CD4-positive, alpha-beta T cell (primary cell): ENCODE data around the gene RNF223. TPM values are rescaled to one million over a fixed set of nuclear protein-coding genes. Genes with fewer than 3 reads are reported as not detected.

Experiments
- ATAC-seq: fragments of 200-7000 bp; cut with Tn5 transposase; one replicate; pipeline ENCODE4 v1.10.0; 2022; ENCODE audit warnings: mild to moderate bottlenecking; ENCODE audit not compliant: poor library complexity
- CTCF ChIA-PET: fragments of 350-600 bp; sonication (Branson Sonifier 250); formaldehyde crosslinking; loops from one replicate; lab custom pipeline; 2021; ENCODE audit warnings: antibody characterized with exemption, inconsistent platforms; lab: Charles Lee
- POLR2A ChIA-PET: fragments of 350-600 bp; sonication (Branson Sonifier 250); formaldehyde crosslinking; loops from one replicate; lab custom pipeline; 2021; ENCODE audit warnings: antibody characterized with exemption, inconsistent platforms; lab: Charles Lee
- DNase-seq, 14 experiments: peaks; one replicate each; pipeline ENCODE4 v3.0.0-alpha.2; 2013 to 2020; ENCODE audit warnings: mixed read lengths in 2 of 14
- H3K27ac ChIP-seq, 2 donors: one replicate each; pipeline versions ENCODE4 v1.5.1 to v1.7.0; 2013; ENCODE audit warnings: low read length in 2 of 2, low read depth in 1 of 2, mild to moderate bottlenecking in 1 of 2
- H3K27me3 ChIP-seq, 2 experiments: 1 replicate in 1 of 2; 2 replicates in 1 of 2; pipeline versions ENCODE4 v1.6.1 to v1.7.0; 2013; ENCODE audit warnings: low read length in 2 of 2, control low read depth in 1 of 2, mild to moderate bottlenecking in 1 of 2, moderate library complexity in 1 of 2; ENCODE audit not compliant: insufficient read depth in 2 of 2, control insufficient read depth in 1 of 2
- H3K36me3 ChIP-seq: one replicate; pipeline ENCODE4 v1.6.1; 2013; ENCODE audit warnings: low read length, control low read depth; ENCODE audit not compliant: insufficient read depth
- H3K4me1 ChIP-seq: one replicate; pipeline ENCODE4 v1.6.1; 2013; ENCODE audit warnings: low read length, control low read depth; ENCODE audit not compliant: insufficient read depth
- H3K4me3 ChIP-seq: one replicate; pipeline ENCODE4 v1.5.1; 2013; ENCODE audit warnings: mild to moderate bottlenecking, low read length, moderate library complexity
- H3K9me3 ChIP-seq, 2 experiments: 1 replicate in 1 of 2; 2 replicates in 1 of 2; pipeline versions ENCODE4 v1.6.1 to v1.7.0; 2013; ENCODE audit warnings: low read length in 2 of 2, mild to moderate bottlenecking in 2 of 2, control low read depth in 1 of 2, moderate library complexity in 1 of 2; ENCODE audit not compliant: control insufficient read depth in 1 of 2, insufficient read depth in 1 of 2
- H3K27ac Mint-ChIP-seq: one replicate; pipeline ENCODE4 v1.8.0; 2020; ENCODE audit warnings: mixed read lengths
- H3K27me3 Mint-ChIP-seq: one replicate; pipeline ENCODE4 v1.8.0; 2021; ENCODE audit warnings: mixed read lengths
- H3K36me3 Mint-ChIP-seq: one replicate; pipeline ENCODE4 v1.8.0; 2021; ENCODE audit warnings: low read depth, mixed read lengths
- H3K4me1 Mint-ChIP-seq: one replicate; pipeline ENCODE4 v1.8.0; 2021; ENCODE audit warnings: low read depth, mixed read lengths
- H3K4me3 Mint-ChIP-seq: one replicate; pipeline ENCODE4 v1.8.0; 2020; ENCODE audit warnings: mild to moderate bottlenecking, mixed read lengths
- H3K9me3 Mint-ChIP-seq: one replicate; pipeline ENCODE4 v1.8.0; 2020; ENCODE audit warnings: mixed read lengths
- intact Hi-C, 2 experiments: fragments of 100-400 bp; cut with DNase I in 1 of 2; cut with micrococcal nuclease in 1 of 2; formaldehyde crosslinking; loops; one replicate each; pipeline versions ENCODE4 v1.15.1 to v1.9.0; 2023 to 2025; cut with DNase I, micrococcal nuclease
- total RNA-seq, 174 experiments: library from RNA in 2 of 174; stranded (reverse) in 2 of 174; gene quantifications; one replicate each; pipeline ENCODE4 v1.2.3 and lab custom pipeline; 2021 to 2026
- TF ChIP-seq, protein P1 (sequence below): fragments of 200-600 bp; IDR thresholded peaks from one replicate; pipeline ENCODE4 v1.8.0; 2022; ENCODE audit warnings: antibody characterized with exemption, mild to moderate bottlenecking

RNF223 gene
- total RNA-seq, 2 experiments from 2014 or later = not detected

- H3K27me3 Mint-ChIP-seq = no peaks in the 10 kb centered on the region
- Histone ChIP-seq H3K4me1 (no peaks in the 10 kb centered on the region), H3K36me3 (no peaks in the 10 kb centered on the region), H3K27me3 (no peaks in the 10 kb centered on the region), H3K9me3 (no peaks in the 10 kb centered on the region), H3K27ac (no peak overlapping the region), H3K4me3 (no peak overlapping the region)
- CTCF ChIA-PET = no interaction called here
- H3K9me3 Mint-ChIP-seq = no peaks in the 10 kb centered on the region
- ATAC-seq (no peak), DNase-seq (peak in 2 of 14 experiments; percentile 0 to 13)
- H3K36me3 Mint-ChIP-seq = no peaks in the 10 kb centered on the region
- H3K27ac Mint-ChIP-seq = no peak overlapping the region
- H3K4me3 Mint-ChIP-seq = no peak overlapping the region
- intact Hi-C loops = no loop called here
- TF ChIP-seq, protein P1, sequence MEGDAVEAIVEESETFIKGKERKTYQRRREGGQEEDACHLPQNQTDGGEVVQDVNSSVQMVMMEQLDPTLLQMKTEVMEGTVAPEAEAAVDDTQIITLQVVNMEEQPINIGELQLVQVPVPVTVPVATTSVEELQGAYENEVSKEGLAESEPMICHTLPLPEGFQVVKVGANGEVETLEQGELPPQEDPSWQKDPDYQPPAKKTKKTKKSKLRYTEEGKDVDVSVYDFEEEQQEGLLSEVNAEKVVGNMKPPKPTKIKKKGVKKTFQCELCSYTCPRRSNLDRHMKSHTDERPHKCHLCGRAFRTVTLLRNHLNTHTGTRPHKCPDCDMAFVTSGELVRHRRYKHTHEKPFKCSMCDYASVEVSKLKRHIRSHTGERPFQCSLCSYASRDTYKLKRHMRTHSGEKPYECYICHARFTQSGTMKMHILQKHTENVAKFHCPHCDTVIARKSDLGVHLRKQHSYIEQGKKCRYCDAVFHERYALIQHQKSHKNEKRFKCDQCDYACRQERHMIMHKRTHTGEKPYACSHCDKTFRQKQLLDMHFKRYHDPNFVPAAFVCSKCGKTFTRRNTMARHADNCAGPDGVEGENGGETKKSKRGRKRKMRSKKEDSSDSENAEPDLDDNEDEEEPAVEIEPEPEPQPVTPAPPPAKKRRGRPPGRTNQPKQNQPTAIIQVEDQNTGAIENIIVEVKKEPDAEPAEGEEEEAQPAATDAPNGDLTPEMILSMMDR = no peak
- POLR2A ChIA-PET = no interaction called here
- no peaks in the 10 kb centered on the region for H3K4me1 Mint-ChIP-seq
Observed at GRCh38 chr1:1088029-1088800, 14.1 kb upstream of the RNF223 start.

DNA sequence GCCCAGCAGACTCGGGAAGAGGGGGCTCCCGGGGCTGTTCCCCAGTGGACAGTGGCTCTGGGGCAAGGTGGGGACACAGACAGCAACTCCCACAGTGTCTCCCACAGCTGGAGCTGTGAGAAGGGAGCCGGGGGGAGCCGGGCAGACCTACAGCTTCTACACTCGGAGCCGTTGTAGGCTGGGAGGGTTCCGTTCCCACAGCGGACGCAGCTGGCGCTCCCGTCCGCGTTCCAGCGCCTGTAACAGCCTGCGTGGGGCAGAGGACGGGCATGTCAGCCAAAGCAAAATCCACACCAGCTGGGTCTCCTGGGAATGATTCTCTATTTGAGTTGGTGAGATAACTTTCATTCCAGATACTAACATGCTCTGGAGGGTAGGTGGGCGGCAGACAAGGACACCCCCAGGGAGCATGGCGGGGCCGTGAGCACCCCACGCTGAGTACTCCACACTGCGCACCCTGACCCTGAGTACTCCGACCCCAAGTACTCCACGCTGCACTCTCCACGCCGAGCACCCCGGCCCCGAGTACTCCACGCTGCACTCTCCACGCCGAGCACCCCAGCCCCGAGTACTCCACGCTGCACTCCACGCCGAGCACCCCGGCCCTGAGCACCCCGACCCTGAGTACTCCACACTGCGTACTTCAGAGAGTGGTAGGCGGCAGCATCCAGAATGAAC lies 13.4 kb upstream of the RNF223 start:
- CTCF ChIA-PET = no interaction called here
- intact Hi-C loops = no loop called here

GRCh38 chr1:1086911-1087341 lies 12.8 kb upstream of the RNF223 start:
- CTCF ChIA-PET = no interaction called here
- Histone ChIP-seq H3K36me3 (no peaks in the 10 kb centered on the region), H3K4me1 (no peaks in the 10 kb centered on the region), H3K27ac (no peak overlapping the region), H3K4me3 (no peak overlapping the region), H3K9me3 (no peaks in the 10 kb centered on the region), H3K27me3 (no peaks in the 10 kb centered on the region)
- Mint-ChIP-seq H3K27me3 (no peaks in the 10 kb centered on the region), H3K9me3 (no peaks in the 10 kb centered on the region), H3K36me3 (no peaks in the 10 kb centered on the region), H3K27ac (no peak overlapping the region), H3K4me1 (no peaks in the 10 kb centered on the region), H3K4me3 (no peak overlapping the region)
- intact Hi-C loops = no loop called here
- TF ChIP-seq, protein P1 = no peak
- ATAC-seq (no peak), DNase-seq (peak in 1 of 14 experiments; percentile 0)
- POLR2A ChIA-PET = no interaction called here

More for the DNA sequence above, 13.4 kb upstream of the RNF223 start:
- Mint-ChIP-seq H3K27me3 (no peaks in the 10 kb centered on the region), H3K4me3 (no peak overlapping the region), H3K9me3 (no peaks in the 10 kb centered on the region), H3K4me1 (no peaks in the 10 kb centered on the region), H3K27ac (no peak overlapping the region), H3K36me3 (no peaks in the 10 kb centered on the region)
- DNase-seq (no peak), ATAC-seq (no peak)
- H3K27me3 ChIP-seq = no peaks in the 10 kb centered on the region
- POLR2A ChIA-PET = no interaction called here
- H3K27ac ChIP-seq = no peak overlapping the region
- no peaks in the 10 kb centered on the region for H3K36me3 ChIP-seq
- no peaks in the 10 kb centered on the region for H3K4me1 ChIP-seq
- no peaks in the 10 kb centered on the region for H3K9me3 ChIP-seq
- no peak overlapping the region for H3K4me3 ChIP-seq
- TF ChIP-seq, protein P1 = no peak
